K562 (cell line): ENCODE measurements around the gene IFNGR1. TPM values are rescaled to one million over a fixed set of nuclear protein-coding genes. Genes with fewer than 3 reads are reported as not detected.

Experiments used
- CREBBP ChIP-seq: IDR thresholded peaks from one replicate; pipeline ENCODE4 v1.6.1; 2012; ENCODE audit warnings: low read depth, mild to moderate bottlenecking, control low read depth, inconsistent platforms, low read length
- GATAD2A ChIP-seq: fragments of 450-650 bp; IDR thresholded peaks from 2 replicates; pipeline ENCODE4 v1.6.1; 2017
- HNRNPH1 ChIP-seq: fragments of 200-400 bp; formaldehyde crosslinking; optimal IDR thresholded peaks from 2 replicates; pipeline ENCODE3; 2017; ENCODE audit warnings: low read depth, mild to moderate bottlenecking, low read length, moderate library complexity
- NR3C1 ChIP-seq: sonication (generic); formaldehyde crosslinking; IDR thresholded peaks from 2 replicates; pipeline ENCODE4 v1.8.1; 2022; ENCODE audit warnings: missing genetic modification reagents
- ZNF507 ChIP-seq: conservative IDR thresholded peaks from 2 replicates; pipeline ENCODE4 v1.6.1; 2017; ENCODE audit warnings: missing genetic modification characterization, missing compliant biosample characterization
- ZNF589 ChIP-seq: fragments of 200-800 bp; sonication (Bioruptor generic); IDR thresholded peaks from 2 replicates; pipeline ENCODE4 v1.6.1; 2016; ENCODE audit warnings: low read depth, missing genetic modification characterization, missing compliant biosample characterization
- polyA plus RNA-seq, 8 experiments: library from polyadenylated mRNA; depleted of rRNA in 4 of 8; stranded (reverse) in 5 of 8; unstranded in 3 of 8; fragments of >200 nt; fragmentation: Nextera tagmentation in 2 of 8; fragmentation: Illumina TruSeq in 1 of 8; extraction: Ambion mirVana in 2 of 8; extraction: Trizol in 1 of 8; gene quantifications; 2 replicates each; pipeline versions ENCODE4 v1.2.1 to v1.2.3, GENCODE V29; 2011 to 2014; ENCODE audit warnings: inconsistent platforms in 1 of 8, missing spikeins in 1 of 8
- total RNA-seq, 7 experiments: library from RNA; depleted of rRNA in 6 of 7; stranded (reverse); fragments of >200 nt in 6 of 7; fragmentation: Illumina TruSeq in 2 of 7; extraction: Trizol in 2 of 7; gene quantifications; 2 replicates each; pipeline versions ENCODE4 v1.2.1 to v1.2.3, GENCODE V29; 2011 to 2021; ENCODE audit warnings: low replicate concordance in 1 of 7
- TF ChIP-seq, protein P1 (sequence below), 2 experiments: fragments of 450-650 bp in 1 of 2; sonication (generic) in 1 of 2; formaldehyde crosslinking in 1 of 2; IDR thresholded peaks; 2 replicates each; pipeline versions ENCODE4 v1.7.1 to v1.9.0; 2016 to 2022; ENCODE audit warnings: inconsistent platforms in 1 of 2, mild to moderate bottlenecking in 1 of 2, missing genetic modification reagents in 1 of 2
- TF ChIP-seq, protein P2 (sequence below): sonication (generic); formaldehyde crosslinking; IDR thresholded peaks from 2 replicates; pipeline ENCODE4 v1.8.1; 2023; ENCODE audit warnings: missing genetic modification reagents, mild to moderate bottlenecking, borderline replicate concordance
- TF ChIP-seq, protein P3 (sequence below), 3 experiments: IDR thresholded peaks in 2 of 3; conservative IDR thresholded peaks in 1 of 3; 2 replicates each; pipeline ENCODE4 v1.5.1; 2011 to 2012; ENCODE audit warnings: low read length in 3 of 3, mild to moderate bottlenecking in 3 of 3, control low read depth in 2 of 3, improper control_type of control experiment in 1 of 3, inconsistent platforms in 1 of 3, low read depth in 1 of 3, mixed read lengths in 1 of 3, moderate library complexity in 1 of 3; ENCODE audit not compliant: insufficient read depth in 2 of 3

Gene IFNGR1
- total and polyA plus RNA-seq, 9 of the 15 experiments (the other 6 are each of a cell fraction or from before 2014, with no cell fraction given): 14.7 to 47.0 (median 26.7) TPM

DNA sequence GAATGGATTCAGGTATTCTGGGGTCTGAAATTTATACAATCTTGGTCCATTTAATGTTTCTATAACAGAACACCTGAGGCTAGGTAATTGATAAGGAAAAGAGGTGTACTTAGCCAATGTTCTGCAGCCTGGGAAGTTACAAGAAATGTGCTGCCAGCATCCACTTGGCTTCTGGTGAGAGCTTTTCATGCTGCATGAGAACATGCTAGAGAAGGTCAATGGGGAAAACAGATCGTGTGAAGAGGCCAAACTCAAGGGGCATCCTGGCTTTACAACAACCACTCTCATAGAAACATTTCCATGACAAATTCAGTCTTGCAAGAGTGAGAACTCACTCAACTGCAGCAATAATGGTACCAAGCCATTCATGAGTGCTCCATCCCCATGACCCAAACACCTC, 62.5 kb downstream of the IFNGR1 start (continued):
- TF ChIP-seq, protein P1, sequence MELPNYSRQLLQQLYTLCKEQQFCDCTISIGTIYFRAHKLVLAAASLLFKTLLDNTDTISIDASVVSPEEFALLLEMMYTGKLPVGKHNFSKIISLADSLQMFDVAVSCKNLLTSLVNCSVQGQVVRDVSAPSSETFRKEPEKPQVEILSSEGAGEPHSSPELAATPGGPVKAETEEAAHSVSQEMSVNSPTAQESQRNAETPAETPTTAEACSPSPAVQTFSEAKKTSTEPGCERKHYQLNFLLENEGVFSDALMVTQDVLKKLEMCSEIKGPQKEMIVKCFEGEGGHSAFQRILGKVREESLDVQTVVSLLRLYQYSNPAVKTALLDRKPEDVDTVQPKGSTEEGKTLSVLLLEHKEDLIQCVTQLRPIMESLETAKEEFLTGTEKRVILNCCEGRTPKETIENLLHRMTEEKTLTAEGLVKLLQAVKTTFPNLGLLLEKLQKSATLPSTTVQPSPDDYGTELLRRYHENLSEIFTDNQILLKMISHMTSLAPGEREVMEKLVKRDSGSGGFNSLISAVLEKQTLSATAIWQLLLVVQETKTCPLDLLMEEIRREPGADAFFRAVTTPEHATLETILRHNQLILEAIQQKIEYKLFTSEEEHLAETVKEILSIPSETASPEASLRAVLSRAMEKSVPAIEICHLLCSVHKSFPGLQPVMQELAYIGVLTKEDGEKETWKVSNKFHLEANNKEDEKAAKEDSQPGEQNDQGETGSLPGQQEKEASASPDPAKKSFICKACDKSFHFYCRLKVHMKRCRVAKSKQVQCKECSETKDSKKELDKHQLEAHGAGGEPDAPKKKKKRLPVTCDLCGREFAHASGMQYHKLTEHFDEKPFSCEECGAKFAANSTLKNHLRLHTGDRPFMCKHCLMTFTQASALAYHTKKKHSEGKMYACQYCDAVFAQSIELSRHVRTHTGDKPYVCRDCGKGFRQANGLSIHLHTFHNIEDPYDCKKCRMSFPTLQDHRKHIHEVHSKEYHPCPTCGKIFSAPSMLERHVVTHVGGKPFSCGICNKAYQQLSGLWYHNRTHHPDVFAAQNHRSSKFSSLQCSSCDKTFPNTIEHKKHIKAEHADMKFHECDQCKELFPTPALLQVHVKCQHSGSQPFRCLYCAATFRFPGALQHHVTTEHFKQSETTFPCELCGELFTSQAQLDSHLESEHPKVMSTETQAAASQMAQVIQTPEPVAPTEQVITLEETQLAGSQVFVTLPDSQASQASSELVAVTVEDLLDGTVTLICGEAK (IDR thresholded peaks at IDR 0.05): no peak
- TF ChIP-seq, protein P1 (CRISPR knock-in tag; IDR thresholded peaks at IDR 0.05): no peak
- TF ChIP-seq, protein P2, sequence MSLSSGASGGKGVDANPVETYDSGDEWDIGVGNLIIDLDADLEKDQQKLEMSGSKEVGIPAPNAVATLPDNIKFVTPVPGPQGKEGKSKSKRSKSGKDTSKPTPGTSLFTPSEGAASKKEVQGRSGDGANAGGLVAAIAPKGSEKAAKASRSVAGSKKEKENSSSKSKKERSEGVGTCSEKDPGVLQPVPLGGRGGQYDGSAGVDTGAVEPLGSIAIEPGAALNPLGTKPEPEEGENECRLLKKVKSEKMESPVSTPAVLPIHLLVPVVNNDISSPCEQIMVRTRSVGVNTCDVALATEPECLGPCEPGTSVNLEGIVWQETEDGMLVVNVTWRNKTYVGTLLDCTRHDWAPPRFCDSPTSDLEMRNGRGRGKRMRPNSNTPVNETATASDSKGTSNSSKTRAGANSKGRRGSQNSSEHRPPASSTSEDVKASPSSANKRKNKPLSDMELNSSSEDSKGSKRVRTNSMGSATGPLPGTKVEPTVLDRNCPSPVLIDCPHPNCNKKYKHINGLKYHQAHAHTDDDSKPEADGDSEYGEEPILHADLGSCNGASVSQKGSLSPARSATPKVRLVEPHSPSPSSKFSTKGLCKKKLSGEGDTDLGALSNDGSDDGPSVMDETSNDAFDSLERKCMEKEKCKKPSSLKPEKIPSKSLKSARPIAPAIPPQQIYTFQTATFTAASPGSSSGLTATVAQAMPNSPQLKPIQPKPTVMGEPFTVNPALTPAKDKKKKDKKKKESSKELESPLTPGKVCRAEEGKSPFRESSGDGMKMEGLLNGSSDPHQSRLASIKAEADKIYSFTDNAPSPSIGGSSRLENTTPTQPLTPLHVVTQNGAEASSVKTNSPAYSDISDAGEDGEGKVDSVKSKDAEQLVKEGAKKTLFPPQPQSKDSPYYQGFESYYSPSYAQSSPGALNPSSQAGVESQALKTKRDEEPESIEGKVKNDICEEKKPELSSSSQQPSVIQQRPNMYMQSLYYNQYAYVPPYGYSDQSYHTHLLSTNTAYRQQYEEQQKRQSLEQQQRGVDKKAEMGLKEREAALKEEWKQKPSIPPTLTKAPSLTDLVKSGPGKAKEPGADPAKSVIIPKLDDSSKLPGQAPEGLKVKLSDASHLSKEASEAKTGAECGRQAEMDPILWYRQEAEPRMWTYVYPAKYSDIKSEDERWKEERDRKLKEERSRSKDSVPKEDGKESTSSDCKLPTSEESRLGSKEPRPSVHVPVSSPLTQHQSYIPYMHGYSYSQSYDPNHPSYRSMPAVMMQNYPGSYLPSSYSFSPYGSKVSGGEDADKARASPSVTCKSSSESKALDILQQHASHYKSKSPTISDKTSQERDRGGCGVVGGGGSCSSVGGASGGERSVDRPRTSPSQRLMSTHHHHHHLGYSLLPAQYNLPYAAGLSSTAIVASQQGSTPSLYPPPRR (CRISPR knock-in tag): no peak
- TF ChIP-seq CREBBP (no peak), ZNF507 (no peak), ZNF589 (CRISPR knock-in tag) (no peak), GATAD2A (no peak), HNRNPH1 (no peak), NR3C1 (no peak)
- TF ChIP-seq, protein P3, sequence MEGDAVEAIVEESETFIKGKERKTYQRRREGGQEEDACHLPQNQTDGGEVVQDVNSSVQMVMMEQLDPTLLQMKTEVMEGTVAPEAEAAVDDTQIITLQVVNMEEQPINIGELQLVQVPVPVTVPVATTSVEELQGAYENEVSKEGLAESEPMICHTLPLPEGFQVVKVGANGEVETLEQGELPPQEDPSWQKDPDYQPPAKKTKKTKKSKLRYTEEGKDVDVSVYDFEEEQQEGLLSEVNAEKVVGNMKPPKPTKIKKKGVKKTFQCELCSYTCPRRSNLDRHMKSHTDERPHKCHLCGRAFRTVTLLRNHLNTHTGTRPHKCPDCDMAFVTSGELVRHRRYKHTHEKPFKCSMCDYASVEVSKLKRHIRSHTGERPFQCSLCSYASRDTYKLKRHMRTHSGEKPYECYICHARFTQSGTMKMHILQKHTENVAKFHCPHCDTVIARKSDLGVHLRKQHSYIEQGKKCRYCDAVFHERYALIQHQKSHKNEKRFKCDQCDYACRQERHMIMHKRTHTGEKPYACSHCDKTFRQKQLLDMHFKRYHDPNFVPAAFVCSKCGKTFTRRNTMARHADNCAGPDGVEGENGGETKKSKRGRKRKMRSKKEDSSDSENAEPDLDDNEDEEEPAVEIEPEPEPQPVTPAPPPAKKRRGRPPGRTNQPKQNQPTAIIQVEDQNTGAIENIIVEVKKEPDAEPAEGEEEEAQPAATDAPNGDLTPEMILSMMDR (IDR thresholded peaks at IDR 0.05 in 2 of 3, conservative IDR thresholded peaks at IDR 0.05 in 1 of 3; ENCODE audit: insufficient read depth in 2 of 3, low read depth in 1 of 3, low read length in 3 of 3): no peak
